K562 (cell line): Measurements from ENCODE around the gene TAF1D. TPM values are rescaled to one million over a fixed set of nuclear protein-coding genes. Genes with fewer than 3 reads are reported as not detected.

Experiments used
- ATAC-seq: fragments of 200-7000 bp; cut with Tn5 transposase; 3 replicates; pipeline ENCODE4 v1.9.1; 2020; ENCODE audit warnings: moderate library complexity
- BruUV-seq: library from RNA; stranded (reverse); fragments of 400-500 nt; replicated peaks from 2 replicates; lab custom pipeline; 2021; lab: Mats Ljungman, UMichigan
- CTCF ChIA-PET: fragments of 300-600 bp; formaldehyde crosslinking; extraction: SDS; loops from one replicate; lab custom pipeline; 2021; ENCODE audit warnings: low intra/inter-chr PET ratio; lab: Yijun Ruan, JAX
- POLR2A ChIA-PET: fragments of 300-600, 350-650 bp; sonication (Branson Sonifier 250); formaldehyde crosslinking; extraction: SDS; loops from one replicate; lab custom pipeline; 2021; ENCODE audit warnings: antibody characterized with exemption, inconsistent platforms; lab: Yijun Ruan, JAX
- DNase-seq, 4 experiments: peaks; one replicate each; pipeline versions ENCODE4 v3.0.0 to v3.0.0-alpha.2; 2011 to 2018; ENCODE audit warnings: low spot score in 3 of 4, mixed read lengths in 3 of 4; ENCODE audit errors: extremely low read depth in 1 of 4
- FAIRE-seq: peaks from 2 replicates; lab custom pipeline; 2011; peaks lifted over from hg19 to GRCh38; lab: Jason Lieb, UNC
- H2AFZ ChIP-seq: 2 replicates; pipeline ENCODE4 v1.6.0; 2011; ENCODE audit warnings: low read depth, low read length, control low read depth, inconsistent platforms
- H3K27ac ChIP-seq: fragments of 200-600 bp; 3 replicates; pipeline ENCODE4 v1.8.0; 2011; ENCODE audit warnings: low read depth, mild to moderate bottlenecking, control low read depth, inconsistent platforms, low read length, moderate library complexity, mixed read lengths; ENCODE audit errors: extremely low read depth
- H3K27me3 ChIP-seq, 2 experiments: fragments of 300-600 bp in 1 of 2; 2 replicates in 1 of 2; 3 replicates in 1 of 2; pipeline versions ENCODE4 v1.6.0 to v1.8.0; 2011; ENCODE audit warnings: inconsistent platforms in 2 of 2, low read length in 2 of 2, mild to moderate bottlenecking in 1 of 2, mixed read lengths in 1 of 2, moderate library complexity in 1 of 2; ENCODE audit not compliant: control insufficient read depth in 2 of 2, insufficient read depth in 2 of 2
- H3K36me3 ChIP-seq: fragments of 300-600 bp; 3 replicates; pipeline ENCODE4 v1.8.0; 2011; ENCODE audit warnings: mild to moderate bottlenecking, low read length, inconsistent platforms; ENCODE audit not compliant: control insufficient read depth, insufficient read depth
- H3K4me1 ChIP-seq, 2 experiments: fragments of 200-600 bp in 1 of 2; replicated peaks in 1 of 2; 2 replicates in 1 of 2; 3 replicates in 1 of 2; pipeline versions ENCODE4 v1.5.1 to v1.8.0; 2011; ENCODE audit warnings: inconsistent platforms in 2 of 2, low read length in 2 of 2, mild to moderate bottlenecking in 1 of 2, mixed read lengths in 1 of 2, moderate library complexity in 1 of 2; ENCODE audit not compliant: control insufficient read depth in 2 of 2, insufficient read depth in 2 of 2
- H3K4me2 ChIP-seq: 2 replicates; pipeline ENCODE4 v1.6.1; 2011; ENCODE audit warnings: low read length, control low read depth, inconsistent platforms, mixed read lengths; ENCODE audit not compliant: insufficient read depth
- H3K4me3 ChIP-seq: fragments of 200-600 bp; sonication (generic), shearing (Covaris generic); 2 replicates; pipeline ENCODE4 v1.5.1; 2016; ENCODE audit warnings: control low read depth, inconsistent platforms
- H3K79me2 ChIP-seq: fragments of 200-600 bp; 3 replicates; pipeline ENCODE4 v1.8.0; 2011; ENCODE audit warnings: low read length, inconsistent platforms; ENCODE audit not compliant: control insufficient read depth, insufficient read depth
- H3K9ac ChIP-seq, 2 experiments: 2 replicates each; pipeline versions ENCODE4 v1.6.0 to v1.6.1; 2011; ENCODE audit warnings: low read depth in 2 of 2, low read length in 2 of 2, control low read depth in 1 of 2, inconsistent platforms in 1 of 2, mild to moderate bottlenecking in 1 of 2, mixed read lengths in 1 of 2; ENCODE audit not compliant: insufficient read depth in 1 of 2
- H3K9me1 ChIP-seq: one replicate; pipeline ENCODE4 v1.6.0; 2011; ENCODE audit warnings: inconsistent platforms, mild to moderate bottlenecking, low read length, moderate library complexity; ENCODE audit not compliant: control insufficient read depth, insufficient read depth
- H3K9me3 ChIP-seq: replicated peaks from 2 replicates; pipeline ENCODE4 v1.5.1; 2011; ENCODE audit warnings: low read depth, low read length, inconsistent platforms; ENCODE audit not compliant: control insufficient read depth, insufficient read depth
- H4K20me1 ChIP-seq: replicated peaks from 2 replicates; pipeline ENCODE4 v1.6.1; 2011; ENCODE audit warnings: low read length, inconsistent platforms, mixed read lengths; ENCODE audit not compliant: control insufficient read depth, insufficient read depth
- ATF1 ChIP-seq, 2 experiments: fragments of 450-650 bp in 1 of 2; IDR thresholded peaks; 2 replicates each; pipeline ENCODE4 v1.6.1; 2016; ENCODE audit warnings: missing compliant biosample characterization in 1 of 2, missing genetic modification characterization in 1 of 2
- HLTF ChIP-seq: fragments of 450-650 bp; IDR thresholded peaks from 2 replicates; pipeline ENCODE4 v1.6.1; 2016
- SAP30 ChIP-seq: fragments of 200-600 bp; sonication (generic); IDR thresholded peaks from 2 replicates; pipeline ENCODE4 v1.6.1; 2012; ENCODE audit warnings: borderline replicate concordance, low read depth, mild to moderate bottlenecking, moderate library complexity, low read length, control low read depth, inconsistent platforms; ENCODE audit not compliant: insufficient read depth, poor library complexity, severe bottlenecking
- ZNF3 ChIP-seq: fragments of 250-450 bp; sonication (Bioruptor Pico); IDR thresholded peaks from 2 replicates; pipeline ENCODE4 v1.5.0; 2021; ENCODE audit warnings: mild to moderate bottlenecking, moderate library complexity
- in situ Hi-C: fragments of 300-500 bp; cut with MboI; formaldehyde crosslinking; loops from 4 replicates; pipeline ENCODE4 v1.15.0; 2018; ENCODE audit warnings: inconsistent platforms, mixed read lengths
- intact Hi-C: fragments of 100-400 bp; cut with micrococcal nuclease; formaldehyde crosslinking; loops from 2 replicates; pipeline ENCODE4 v1.14.2; 2022
- polyA plus RNA-seq, 8 experiments: library from polyadenylated mRNA; depleted of rRNA in 4 of 8; stranded (reverse) in 5 of 8; unstranded in 3 of 8; fragments of >200 nt; fragmentation: Nextera tagmentation in 2 of 8; fragmentation: Illumina TruSeq in 1 of 8; extraction: Ambion mirVana in 2 of 8; extraction: Trizol in 1 of 8; gene quantifications; 2 replicates each; pipeline versions ENCODE4 v1.2.1 to v1.2.3, GENCODE V29; 2011 to 2014; ENCODE audit warnings: inconsistent platforms in 1 of 8, missing spikeins in 1 of 8
- total RNA-seq, 7 experiments: library from RNA; depleted of rRNA in 6 of 7; stranded (reverse); fragments of >200 nt in 6 of 7; fragmentation: Illumina TruSeq in 2 of 7; extraction: Trizol in 2 of 7; gene quantifications; 2 replicates each; pipeline versions ENCODE4 v1.2.1 to v1.2.3, GENCODE V29; 2011 to 2021; ENCODE audit warnings: low replicate concordance in 1 of 7
- TF ChIP-seq, protein P1 (sequence below): fragments of 450-650 bp; IDR thresholded peaks from 2 replicates; pipeline ENCODE4 v1.6.1; 2016; ENCODE audit warnings: low read depth

TAF1D gene
- total and polyA plus RNA-seq, 9 of the 15 experiments (the other 6 are each of a cell fraction or from before 2014, with no cell fraction given) = 122 to 347 (median 250) TPM

DNA sequence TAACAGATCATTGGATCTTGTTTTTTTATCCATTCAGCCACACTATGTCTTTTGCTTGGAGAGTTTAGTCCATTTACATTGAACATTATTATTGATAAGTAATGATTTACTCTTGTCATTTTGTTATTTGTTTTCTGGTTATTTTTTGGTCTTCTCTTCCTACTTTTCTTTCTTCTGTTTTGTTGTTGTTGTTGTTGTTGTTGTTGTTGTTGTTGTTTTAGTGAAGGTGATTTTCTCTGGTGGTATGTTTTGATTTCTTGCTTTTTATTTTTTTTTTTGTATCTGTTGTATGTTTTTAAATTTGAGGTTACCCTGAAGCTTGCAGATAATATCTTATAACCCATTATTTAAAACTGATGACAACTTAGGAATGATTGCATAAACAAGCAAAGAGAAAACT, 28.6 kb downstream of the TAF1D start:
- no TSS peak for BruUV-seq
- intact Hi-C loops = no loop called here
- no peak for DNase-seq
- no peak for FAIRE-seq
- ChIA-PET POLR2A (interaction anchor here (1.5 to 2.6 kb wide), 3 partner anchors 11 to 28 kb away, joined by 4 to 7 read pairs (median 6); partner anchors contain the start of genes C11orf54 and TAF1D), CTCF (no interaction called here)
- Histone ChIP-seq H3K9me1 (no peaks in the 10 kb centered on the region), H3K9me3 (peaks cover 8% of the 10 kb centered on the region; the same call in 1 of the 2 replicates), H3K79me2 (peaks cover 10% of the 10 kb centered on the region; the same call in 2 of the 3 replicates), H3K4me2 (no peak overlapping the region), H3K4me3 (no peak overlapping the region), H3K36me3 (peaks cover 88% of the 10 kb centered on the region), H3K27me3 (no peaks in the 10 kb centered on the region), H4K20me1 (no peaks in the 10 kb centered on the region), H2AFZ (no peak overlapping the region), H3K27ac (no peak overlapping the region), H3K9ac (no peak overlapping the region), H3K4me1 (peaks cover 2 to 19% of the 10 kb centered on the region in 2 experiments)
- no peak for TF ChIP-seq SAP30
- TF ChIP-seq HLTF = 0 out of 2 replicates have a peak, but pooled peaks have one; percentile 24
- no peak for TF ChIP-seq ATF1 (CRISPR knock-in tag; IDR thresholded peaks at IDR 0.05)
- TF ChIP-seq ATF1 (tag; IDR thresholded peaks at IDR 0.05) = no peak
- TF ChIP-seq ZNF3 (CRISPR knock-in tag) = no peak
- TF ChIP-seq, protein P1, sequence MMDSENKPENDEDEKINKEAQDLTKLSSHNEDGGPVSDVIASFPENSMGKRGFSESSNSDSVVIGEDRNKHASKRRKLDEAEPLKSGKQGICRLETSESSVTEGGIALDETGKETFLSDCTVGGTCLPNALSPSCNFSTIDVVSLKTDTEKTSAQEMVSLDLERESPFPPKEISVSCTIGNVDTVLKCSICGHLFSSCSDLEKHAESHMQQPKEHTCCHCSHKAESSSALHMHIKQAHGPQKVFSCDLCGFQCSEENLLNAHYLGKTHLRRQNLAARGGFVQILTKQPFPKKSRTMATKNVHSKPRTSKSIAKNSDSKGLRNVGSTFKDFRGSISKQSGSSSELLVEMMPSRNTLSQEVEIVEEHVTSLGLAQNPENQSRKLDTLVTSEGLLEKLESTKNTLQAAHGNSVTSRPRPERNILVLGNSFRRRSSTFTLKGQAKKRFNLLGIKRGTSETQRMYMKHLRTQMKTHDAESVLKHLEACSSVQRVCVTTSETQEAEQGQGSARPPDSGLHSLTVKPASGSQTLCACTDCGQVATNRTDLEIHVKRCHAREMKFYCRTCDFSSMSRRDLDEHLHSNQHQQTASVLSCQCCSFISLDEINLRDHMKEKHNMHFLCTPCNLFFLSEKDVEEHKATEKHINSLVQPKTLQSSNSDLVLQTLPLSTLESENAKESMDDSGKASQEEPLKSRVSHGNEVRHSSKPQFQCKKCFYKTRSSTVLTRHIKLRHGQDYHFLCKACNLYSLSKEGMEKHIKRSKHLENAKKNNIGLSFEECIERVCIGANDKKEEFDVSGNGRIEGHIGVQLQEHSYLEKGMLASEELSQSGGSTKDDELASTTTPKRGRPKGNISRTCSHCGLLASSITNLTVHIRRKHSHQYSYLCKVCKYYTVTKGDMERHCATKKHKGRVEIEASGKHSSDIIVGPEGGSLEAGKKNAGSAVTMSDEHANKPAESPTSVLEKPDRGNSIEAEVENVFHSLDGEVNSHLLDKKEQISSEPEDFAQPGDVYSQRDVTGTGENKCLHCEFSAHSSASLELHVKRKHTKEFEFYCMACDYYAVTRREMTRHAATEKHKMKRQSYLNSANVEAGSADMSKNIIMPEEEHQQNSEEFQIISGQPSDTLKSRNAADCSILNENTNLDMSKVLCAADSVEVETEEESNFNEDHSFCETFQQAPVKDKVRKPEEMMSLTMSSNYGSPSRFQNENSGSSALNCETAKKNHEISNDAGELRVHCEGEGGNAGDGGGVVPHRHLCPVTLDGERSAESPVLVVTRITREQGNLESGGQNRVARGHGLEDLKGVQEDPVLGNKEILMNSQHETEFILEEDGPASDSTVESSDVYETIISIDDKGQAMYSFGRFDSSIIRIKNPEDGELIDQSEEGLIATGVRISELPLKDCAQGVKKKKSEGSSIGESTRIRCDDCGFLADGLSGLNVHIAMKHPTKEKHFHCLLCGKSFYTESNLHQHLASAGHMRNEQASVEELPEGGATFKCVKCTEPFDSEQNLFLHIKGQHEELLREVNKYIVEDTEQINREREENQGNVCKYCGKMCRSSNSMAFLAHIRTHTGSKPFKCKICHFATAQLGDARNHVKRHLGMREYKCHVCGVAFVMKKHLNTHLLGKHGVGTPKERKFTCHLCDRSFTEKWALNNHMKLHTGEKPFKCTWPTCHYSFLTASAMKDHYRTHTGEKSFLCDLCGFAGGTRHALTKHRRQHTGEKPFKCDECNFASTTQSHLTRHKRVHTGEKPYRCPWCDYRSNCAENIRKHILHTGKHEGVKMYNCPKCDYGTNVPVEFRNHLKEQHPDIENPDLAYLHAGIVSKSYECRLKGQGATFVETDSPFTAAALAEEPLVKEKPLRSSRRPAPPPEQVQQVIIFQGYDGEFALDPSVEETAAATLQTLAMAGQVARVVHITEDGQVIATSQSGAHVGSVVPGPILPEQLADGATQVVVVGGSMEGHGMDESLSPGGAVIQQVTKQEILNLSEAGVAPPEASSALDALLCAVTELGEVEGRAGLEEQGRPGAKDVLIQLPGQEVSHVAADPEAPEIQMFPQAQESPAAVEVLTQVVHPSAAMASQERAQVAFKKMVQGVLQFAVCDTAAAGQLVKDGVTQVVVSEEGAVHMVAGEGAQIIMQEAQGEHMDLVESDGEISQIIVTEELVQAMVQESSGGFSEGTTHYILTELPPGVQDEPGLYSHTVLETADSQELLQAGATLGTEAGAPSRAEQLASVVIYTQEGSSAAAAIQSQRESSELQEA = 0 out of 2 replicates have a peak, but pooled peaks have one; percentile 39
- in situ Hi-C loops = no loop called here
- no peak for ATAC-seq
